SH-SY5Y (cell line): ENCODE measurements around the gene CNTN5.

Experiments
- GATA2 ChIP-seq: IDR thresholded peaks from 2 replicates; pipeline ENCODE4 v1.6.1; 2011; ENCODE audit warnings: mild to moderate bottlenecking, low read depth, low read length
- GATA3 ChIP-seq: IDR thresholded peaks from 2 replicates; pipeline ENCODE4 v1.6.1; 2011; ENCODE audit warnings: low read depth, mild to moderate bottlenecking, low read length, moderate library complexity

- TF ChIP-seq GATA2 = no peak
- no peak for TF ChIP-seq GATA3
Measured at GRCh38 chr11:99535819-99536218, 515.1 kb downstream of the CNTN5 start.
